HEK293 (cell line): ENCODE results near the gene PPFIA2.

Source experiments
- YY1 ChIP-seq: fragments of 450-650 bp; formaldehyde crosslinking; IDR thresholded peaks from 2 replicates; pipeline ENCODE4 v1.5.1; 2018; ENCODE audit warnings: missing biosample characterization, missing genetic modification characterization
- ZNF776 ChIP-seq: fragments of 450-650 bp; formaldehyde crosslinking; IDR thresholded peaks from 2 replicates; pipeline ENCODE4 v1.5.0; 2017; ENCODE audit warnings: missing biosample characterization, missing genetic modification characterization, borderline replicate concordance
- TF ChIP-seq, protein P1 (sequence below): fragments of 450-650 bp; formaldehyde crosslinking; IDR thresholded peaks from 2 replicates; pipeline ENCODE4 v1.5.1; 2017; ENCODE audit warnings: missing biosample characterization, missing genetic modification characterization

DNA sequence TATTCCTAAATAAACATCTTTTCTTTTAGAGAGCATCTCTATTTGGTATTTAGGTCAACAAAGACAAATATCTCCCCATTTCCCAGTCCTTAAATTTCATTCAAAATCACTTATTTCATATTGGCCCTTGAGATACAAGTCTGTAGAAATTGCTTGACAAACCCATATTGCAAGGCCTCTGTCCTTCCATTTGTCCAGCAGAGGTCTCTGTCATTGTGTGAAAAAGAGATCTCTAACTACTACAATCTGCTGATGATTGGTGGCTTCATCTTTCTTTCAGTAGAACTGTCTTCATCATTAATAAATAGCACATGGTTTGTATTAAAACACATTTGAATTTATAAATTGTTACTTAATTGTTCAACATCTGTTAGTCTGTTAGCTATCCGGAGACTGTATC is 428.7 kb downstream of the PPFIA2 start:
- TF ChIP-seq YY1 (tag by site-specific recombination) (no peak), ZNF776 (tag by site-specific recombination) (no peak)
- TF ChIP-seq, protein P1, sequence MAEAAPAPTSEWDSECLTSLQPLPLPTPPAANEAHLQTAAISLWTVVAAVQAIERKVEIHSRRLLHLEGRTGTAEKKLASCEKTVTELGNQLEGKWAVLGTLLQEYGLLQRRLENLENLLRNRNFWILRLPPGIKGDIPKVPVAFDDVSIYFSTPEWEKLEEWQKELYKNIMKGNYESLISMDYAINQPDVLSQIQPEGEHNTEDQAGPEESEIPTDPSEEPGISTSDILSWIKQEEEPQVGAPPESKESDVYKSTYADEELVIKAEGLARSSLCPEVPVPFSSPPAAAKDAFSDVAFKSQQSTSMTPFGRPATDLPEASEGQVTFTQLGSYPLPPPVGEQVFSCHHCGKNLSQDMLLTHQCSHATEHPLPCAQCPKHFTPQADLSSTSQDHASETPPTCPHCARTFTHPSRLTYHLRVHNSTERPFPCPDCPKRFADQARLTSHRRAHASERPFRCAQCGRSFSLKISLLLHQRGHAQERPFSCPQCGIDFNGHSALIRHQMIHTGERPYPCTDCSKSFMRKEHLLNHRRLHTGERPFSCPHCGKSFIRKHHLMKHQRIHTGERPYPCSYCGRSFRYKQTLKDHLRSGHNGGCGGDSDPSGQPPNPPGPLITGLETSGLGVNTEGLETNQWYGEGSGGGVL (tag by site-specific recombination), result no peak
